Myocyte (in vitro differentiated cells): ENCODE results near the gene PWP2. TPM values are rescaled to one million over a fixed set of nuclear protein-coding genes. Genes with fewer than 3 reads are reported as not detected.
"Not testable (repeated sequence)": the region's sequence is repeated elsewhere in the genome, so short reads cannot be mapped to it uniquely, and the experiment has no call there.

Source experiments
- DNase-seq: peaks from one replicate; pipeline ENCODE4 v3.0.0-alpha.2; 2012; ENCODE audit warnings: low read depth
- total RNA-seq: library from RNA; depleted of rRNA; stranded (reverse); fragments of >200 nt; gene quantifications from 2 replicates; pipeline ENCODE4 v1.2.3, GENCODE V29; 2014

Gene PWP2
- total RNA-seq, 1 donor from 2014 or later: 22.6 TPM

DNA sequence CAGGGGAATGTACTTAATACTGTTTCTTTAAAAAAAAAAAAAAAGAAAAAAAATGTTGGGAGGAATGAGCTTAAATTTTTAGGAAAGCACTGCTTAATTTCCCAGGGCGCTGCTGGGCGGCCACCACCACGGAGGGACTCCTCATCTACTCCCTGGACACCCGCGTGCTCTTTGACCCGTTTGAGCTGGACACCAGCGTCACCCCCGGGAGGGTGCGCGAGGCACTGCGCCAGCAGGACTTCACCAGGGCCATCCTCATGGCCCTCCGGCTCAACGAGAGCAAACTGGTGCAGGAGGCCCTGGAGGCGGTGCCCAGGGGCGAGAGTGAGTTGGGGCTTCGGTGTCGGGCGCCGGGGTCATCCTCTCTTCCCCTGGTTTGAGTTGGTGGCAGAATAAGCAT, 20.6 kb downstream of the PWP2 start:
- not testable (repeated sequence) for DNase-seq

GRCh38 chr21:44133715-44134057, 26.5 kb downstream of the PWP2 start:
- not testable (repeated sequence) for DNase-seq

DNA sequence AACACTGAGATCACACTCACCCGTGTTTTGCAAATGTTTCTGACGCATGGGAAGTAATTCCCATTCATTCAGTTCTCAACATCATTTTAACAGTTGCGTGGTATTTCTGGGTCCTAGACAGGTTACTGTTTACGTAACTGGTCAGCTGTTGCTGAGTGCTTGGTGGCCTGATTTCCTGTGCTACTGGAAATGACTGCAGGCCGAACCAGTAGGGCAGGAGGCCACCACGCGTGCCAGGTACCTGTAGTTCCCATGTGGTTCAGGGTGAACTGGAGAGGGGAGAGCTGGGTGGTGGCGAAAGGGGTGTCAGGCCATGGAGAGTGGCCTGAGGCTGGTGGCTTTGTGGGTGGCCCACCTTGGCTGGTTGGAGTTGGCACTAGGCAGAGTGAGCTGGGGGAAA, 27.5 kb downstream of the PWP2 start:
- not testable (repeated sequence) for DNase-seq

GRCh38 chr21:44138039-44138438, 30.8 kb downstream of the PWP2 start:
- not testable (repeated sequence) for DNase-seq

- DNase-seq: not testable (repeated sequence)
Measured at GRCh38 chr21:44139787-44140551, 32.8 kb downstream of the PWP2 start.

DNA sequence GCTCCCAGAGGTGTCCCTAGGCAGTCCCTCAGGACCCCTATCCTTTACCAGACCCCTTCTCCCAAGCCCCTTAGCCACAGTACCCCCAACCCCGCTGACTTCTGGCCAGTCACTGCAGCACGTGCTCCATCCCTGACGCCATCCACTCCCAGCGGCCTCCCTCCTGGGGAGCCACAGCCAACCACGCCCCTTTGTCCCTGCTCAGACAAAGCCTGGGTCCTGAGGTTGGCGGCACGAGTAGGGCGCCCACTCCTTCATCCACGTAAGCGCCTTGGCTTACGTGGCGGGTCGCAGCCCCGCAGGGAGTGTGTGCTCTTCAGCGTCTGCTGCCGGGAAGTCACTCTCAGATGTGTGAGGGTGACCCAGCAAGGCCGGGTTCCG, 33.3 kb downstream of the PWP2 start:
- not testable (repeated sequence) for DNase-seq

GRCh38 chr21:44142470-44142869, 35.3 kb downstream of the PWP2 start:
- not testable (repeated sequence) for DNase-seq

DNA sequence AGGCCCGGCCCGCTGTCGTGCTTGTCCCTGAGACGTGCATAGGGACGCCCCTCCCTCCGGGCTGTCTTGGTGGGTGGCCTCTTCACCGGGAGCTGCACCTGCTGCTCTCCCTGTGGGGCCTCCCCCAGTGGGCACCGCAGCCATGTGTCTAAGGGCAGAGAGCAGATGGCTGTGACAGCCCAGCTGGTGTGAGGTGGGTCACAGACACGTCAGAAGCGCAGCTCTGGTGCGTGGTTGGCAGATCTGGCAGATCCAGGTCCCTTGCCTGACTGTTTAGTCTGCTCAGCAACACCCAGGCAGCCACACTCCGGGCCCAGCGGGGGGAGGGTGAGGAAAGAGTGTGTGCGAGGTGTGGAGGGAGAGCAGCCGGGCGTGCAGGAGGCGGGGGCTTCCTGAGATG, 36.2 kb downstream of the PWP2 start:
- not testable (repeated sequence) for DNase-seq

DNA sequence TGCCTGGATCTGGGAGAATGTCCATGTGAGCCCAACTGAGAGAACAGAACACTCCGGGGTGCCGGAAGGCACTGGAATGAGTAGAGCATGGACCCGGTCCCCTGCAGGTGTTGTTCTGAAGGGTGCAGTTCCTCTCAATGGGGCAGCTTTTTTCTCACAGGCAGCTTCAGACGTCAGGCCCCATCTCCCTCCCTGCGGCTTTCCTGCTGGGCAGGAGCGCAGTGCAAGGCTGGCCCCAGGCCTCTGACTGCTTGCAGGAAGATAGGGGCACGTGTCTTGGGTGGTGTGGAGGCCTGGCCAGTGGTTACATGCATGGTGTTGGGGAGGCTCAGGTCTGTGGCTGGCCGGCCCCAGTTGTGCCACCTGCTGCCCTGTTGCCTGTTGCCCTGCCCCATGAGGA, 36.8 kb downstream of the PWP2 start:
- not testable (repeated sequence) for DNase-seq

DNA sequence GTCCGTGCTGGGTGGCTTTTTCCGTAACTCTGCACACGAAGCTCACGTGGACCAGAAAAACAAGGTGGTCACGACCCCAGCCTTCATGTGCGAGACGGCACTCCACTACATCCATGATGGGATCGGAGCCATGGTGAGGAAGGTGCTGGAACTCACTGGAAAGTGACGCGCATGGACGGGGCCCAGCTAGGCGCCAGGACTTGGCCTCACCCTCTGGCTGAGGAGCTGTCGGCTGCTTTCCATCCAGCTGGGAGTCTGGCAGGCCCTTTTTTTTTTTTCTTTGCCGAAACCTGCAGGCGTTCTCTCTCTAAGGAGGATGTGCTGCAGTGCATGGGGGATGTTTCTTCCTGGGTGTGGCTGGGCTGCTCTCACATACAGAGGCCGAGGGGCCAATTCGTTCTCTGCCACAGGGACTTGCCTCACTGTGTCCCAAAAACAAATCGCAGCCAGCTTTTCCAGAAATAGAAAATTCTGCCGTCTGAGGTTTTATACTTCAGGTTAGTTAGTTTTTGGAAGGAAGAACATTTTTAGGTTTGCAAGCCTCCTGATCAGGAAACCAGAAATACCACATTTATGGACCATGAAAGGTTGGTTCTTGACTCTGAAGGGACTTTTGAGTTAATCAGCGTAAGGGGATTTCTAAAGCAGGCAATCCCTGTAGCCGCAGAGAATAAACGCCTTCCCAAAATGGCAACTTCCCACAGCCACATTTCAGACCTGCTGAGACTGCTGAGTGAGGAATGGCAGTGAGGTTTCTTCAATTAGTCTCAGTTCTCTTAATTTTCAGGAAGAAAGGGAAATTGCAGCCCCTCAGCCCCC, 37.8 kb downstream of the PWP2 start:
- not testable (repeated sequence) for DNase-seq

- not testable (repeated sequence) for DNase-seq
Measured at GRCh38 chr21:44145616-44146015, 38.4 kb downstream of the PWP2 start.

- DNase-seq: not testable (repeated sequence)
Measured at GRCh38 chr21:44147108-44147507, 39.9 kb downstream of the PWP2 start.

DNA sequence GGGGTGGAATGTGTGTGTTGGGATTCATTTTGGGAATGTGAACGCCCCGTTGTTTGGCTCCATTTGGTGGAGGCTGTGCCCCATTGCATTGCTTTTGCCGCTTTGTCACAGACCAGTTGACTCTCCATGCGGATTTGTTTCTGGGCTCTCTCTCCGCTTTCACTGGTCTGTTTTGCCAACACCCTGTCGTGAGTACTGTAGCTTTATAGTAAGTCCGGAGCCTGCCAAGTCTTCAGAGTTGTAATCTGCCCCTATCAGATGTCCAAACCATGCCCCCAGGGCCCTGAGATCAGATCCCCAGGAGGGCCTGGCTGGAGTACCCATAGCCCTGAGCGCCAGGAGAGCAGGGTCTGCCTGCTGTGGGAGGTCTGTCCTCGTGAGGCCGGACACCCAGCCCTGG, 43.1 kb downstream of the PWP2 start:
- not testable (repeated sequence) for DNase-seq

GRCh38 chr21:44153214-44153888, 46.2 kb downstream of the PWP2 start:
- peak; percentile 39 for DNase-seq

GRCh38 chr21:44153889-44154228, 46.7 kb downstream of the PWP2 start:
- DNase-seq: not testable (repeated sequence)

DNA sequence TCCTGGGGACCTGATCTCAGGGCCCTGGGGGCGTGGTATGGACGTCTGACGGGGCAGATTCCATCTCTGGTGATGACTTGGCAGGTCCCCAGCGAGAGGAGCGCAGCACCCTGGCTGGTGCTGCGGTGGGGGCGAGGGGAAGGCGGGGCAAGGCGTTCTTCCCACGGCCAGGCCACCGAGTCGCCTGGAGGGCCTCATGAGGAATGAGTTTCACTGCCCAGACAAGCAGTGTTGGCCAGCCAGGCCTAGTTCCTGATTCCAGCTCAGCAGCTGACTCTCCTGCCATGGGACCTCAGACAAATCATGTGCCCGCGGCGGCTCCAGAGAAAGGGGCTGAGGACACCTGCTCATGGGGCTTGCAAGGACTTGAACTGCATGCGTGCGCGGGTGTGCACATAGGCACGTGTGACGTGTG, 47.6 kb downstream of the PWP2 start:
- DNase-seq: not testable (repeated sequence)

- DNase-seq: not testable (repeated sequence)
Measured at GRCh38 chr21:44155231-44155993, 48.2 kb downstream of the PWP2 start.

DNA sequence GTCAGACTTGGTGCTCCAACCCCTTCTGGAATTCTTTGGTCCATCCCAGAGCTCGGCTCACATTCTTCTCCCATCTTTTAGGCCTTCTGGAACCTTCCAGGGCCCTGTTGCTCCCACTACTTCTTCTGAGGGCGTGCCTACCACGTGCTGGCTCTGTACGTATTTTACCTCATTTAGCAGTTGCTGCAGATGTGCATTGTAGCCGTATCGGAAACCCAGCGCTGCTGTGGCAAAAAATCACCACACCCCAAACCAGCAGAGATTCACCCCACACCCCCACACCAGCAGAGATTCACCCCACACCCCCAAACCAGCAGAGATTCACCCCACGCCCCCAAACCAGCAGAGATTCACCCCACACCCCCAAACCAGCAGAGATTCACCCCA, 48.8 kb downstream of the PWP2 start:
- DNase-seq: not testable (repeated sequence)

DNA sequence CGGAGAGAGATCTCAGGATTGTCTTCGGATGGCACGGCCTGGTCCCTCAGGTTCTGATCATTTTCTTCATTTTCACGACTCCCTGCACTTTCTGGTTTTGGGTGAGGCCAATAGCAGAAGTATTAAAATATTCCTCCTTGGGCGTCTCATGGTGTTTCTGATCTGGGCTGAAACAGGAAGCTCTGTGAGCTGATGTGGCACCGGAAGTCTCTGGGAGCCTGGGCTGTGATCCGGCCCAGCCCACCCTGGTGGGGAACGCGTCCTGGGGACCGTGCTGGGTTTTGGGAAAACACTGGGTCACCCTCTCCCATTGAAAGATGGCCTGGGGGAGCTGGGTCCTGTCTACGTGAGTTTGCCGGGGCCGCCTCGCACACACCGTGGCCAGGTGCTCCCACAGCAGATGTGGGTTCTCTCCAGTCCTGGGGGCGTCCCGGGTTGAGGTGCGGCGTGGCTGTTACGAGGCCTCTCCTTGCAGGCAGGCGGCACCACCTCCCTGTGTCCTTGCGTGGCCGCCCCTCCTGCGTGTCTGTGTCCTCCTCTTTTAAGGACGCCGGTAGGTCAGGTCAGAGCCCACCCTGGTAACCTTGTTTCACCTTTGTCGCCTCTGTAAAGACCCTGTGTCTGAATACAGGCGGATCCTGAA, 50.4 kb downstream of the PWP2 start:
- not testable (repeated sequence) for DNase-seq

DNA sequence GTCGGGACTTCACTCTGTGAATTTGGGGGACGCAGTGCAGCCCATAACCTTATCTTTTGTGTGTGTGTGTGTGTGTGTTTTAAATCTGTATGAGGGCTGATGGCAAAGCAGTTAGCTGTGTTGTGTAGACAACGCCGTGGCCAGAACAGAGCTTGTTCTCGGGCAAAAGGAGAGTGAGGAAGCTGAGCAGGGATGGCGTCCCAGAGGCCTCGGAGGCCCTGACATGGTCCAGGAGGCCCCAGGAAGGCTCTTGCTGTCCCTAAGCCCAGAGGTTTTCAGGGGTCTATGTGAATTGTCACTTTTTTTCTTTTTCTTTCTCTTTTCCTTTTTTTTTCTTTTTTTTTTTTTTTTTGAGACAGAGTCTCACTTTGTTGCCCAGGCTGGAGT, 50.9 kb downstream of the PWP2 start:
- DNase-seq: not testable (repeated sequence)
